ENCODE results near the gene SEC61A2. TPM values are rescaled to one million over a fixed set of nuclear protein-coding genes. Genes with fewer than 3 reads are reported as not detected.

Gene SEC61A2
- total and polyA plus RNA-seq, 10 of the 15 experiments (the other 5 are each of a cell fraction or from before 2014, with no cell fraction given) = 3.0 to 36.2 (median 8.6) TPM

- Histone ChIP-seq H3K79me2 (ENCODE audit: control insufficient read depth, insufficient read depth, low read length) (peaks cover 5% of the 10 kb centered on the region), H3K4me3 (no peak overlapping the region), H3K4me1 (ENCODE audit: control insufficient read depth, insufficient read depth, low read length) (no peaks in the 10 kb centered on the region), H3K9ac (ENCODE audit: control insufficient read depth, insufficient read depth, low read length) (no peak overlapping the region), H2AFZ (ENCODE audit: control insufficient read depth, low read depth, low read length) (no peak overlapping the region), H3K27ac (ENCODE audit: control insufficient read depth, insufficient read depth) (no peak overlapping the region), H3K4me2 (ENCODE audit: control insufficient read depth, insufficient read depth) (no peak overlapping the region), H3K9me3 (replicated peaks; ENCODE audit: control insufficient read depth, insufficient read depth, low read length) (no peaks in the 10 kb centered on the region), H3K36me3 (ENCODE audit: control insufficient read depth in 2 of 2, insufficient read depth in 2 of 2, low read length in 1 of 2) (peaks cover 7 to 35% of the 10 kb centered on the region in 2 experiments), H4K20me1 (ENCODE audit: control insufficient read depth, insufficient read depth) (no peaks in the 10 kb centered on the region), H3K27me3 (replicated peaks in 1 of 2; ENCODE audit: control insufficient read depth in 2 of 2, insufficient read depth in 2 of 2, low read length in 1 of 2) (no peaks in the 10 kb centered on the region)
- SMC1A ChIA-PET (ENCODE audit: uncharacterized antibody, unreplicated experiment) = interaction anchor here (0.5 to 5.8 kb wide), 24 partner anchors 13 to 688 kb away, joined by 3 to 59 read pairs (median 4); no protein-coding TSS in a partner anchor
- CTCF ChIA-PET = interaction anchor here (0.6 to 6.9 kb wide), 39 partner anchors 10 to 888 kb away, joined by 3 to 130 read pairs (median 4); partner anchors contain the start of genes CDC123 and NUDT5
- ATAC-seq (no peak), DNase-seq (ENCODE audit: low read depth, low spot score) (no peak), FAIRE-seq (no peak)
- in situ Hi-C loops (cut with MboI) (loop anchor here (10.0 kb wide), 1 partner anchor 691 kb away; no protein-coding TSS in a partner anchor), intact Hi-C loops (cut with micrococcal nuclease; ENCODE audit: unreplicated experiment) (loop anchor here (1.0 to 2.0 kb wide), 2 partner anchors 443 to 497 kb away; no protein-coding TSS in a partner anchor)
- WGBS (ENCODE audit: insufficient coverage, insufficient replicate concordance, low lambda C conversion rate, missing lambda C conversion rate) = 97% methylated on average over 4 of the region's 4 CpGs
- no TSS peak for BruUV-seq (replicated peaks)
- POLR2A ChIA-PET = interaction anchor here (0.5 kb wide), 1 partner anchor 487 kb away, joined by 4 read pairs; no protein-coding TSS in a partner anchor
- RAD21 ChIA-PET (ENCODE audit: unreplicated experiment) = interaction anchor here (0.7 to 3.8 kb wide), 11 partner anchors 19 to 688 kb away, joined by 3 to 38 read pairs (median 7); partner anchors contain the start of genes CDC123 and NUDT5
- no peak for TF ChIP-seq SMAD1 (IDR thresholded peaks at IDR 0.05; ENCODE audit: low read depth, partially characterized antibody)
- TF ChIP-seq JUNB (IDR thresholded peaks at IDR 0.05) = no peak
- no peak for TF ChIP-seq PRDM15 (CRISPR knock-in tag; IDR thresholded peaks at IDR 0.05)
- no peak for TF ChIP-seq MYC (IDR thresholded peaks at IDR 0.05; ENCODE audit: insufficient read depth, insufficient read length, insufficient replicate concordance, low read length, severe bottlenecking)
- TF ChIP-seq ASH2L (IDR thresholded peaks at IDR 0.05; ENCODE audit: borderline replicate concordance, low read depth) = no peak
- TF ChIP-seq CUX1 (IDR thresholded peaks at IDR 0.05; ENCODE audit: insufficient replicate concordance, low read depth, low read length) = no peak
- no peak for TF ChIP-seq YY1 (IDR thresholded peaks at IDR 0.05; ENCODE audit: low read depth, low read length)
- TF ChIP-seq RFX5 (IDR thresholded peaks at IDR 0.05; ENCODE audit: low read depth, low read length) = no peak
- TF ChIP-seq ESRRA (IDR thresholded peaks at IDR 0.05; ENCODE audit: low read length) = no peak
- TF ChIP-seq E4F1 (IDR thresholded peaks at IDR 0.05; ENCODE audit: borderline replicate concordance, partially characterized antibody) = no peak
- no peak for TF ChIP-seq BHLHE40 (IDR thresholded peaks at IDR 0.05; ENCODE audit: borderline replicate concordance in 1 of 2, low read depth in 2 of 2, low read length in 1 of 2)
These were observed 84.6 kb downstream of the SEC61A2 start for GRCh38 chr10:12214093-12214492.
